Superior temporal gyrus (tissue), 1 donor: ENCODE results near the gene RABGEF1.
"Not testable (repeated sequence)": the region's sequence is repeated elsewhere in the genome, so short reads cannot be mapped to it uniquely, and the experiment has no call there.

ENCODE experiments used
- DNase-seq: peaks from one replicate; pipeline ENCODE4 v3.0.0-alpha.2; 2016; ENCODE audit errors: extremely low spot score

RABGEF1 gene

DNA sequence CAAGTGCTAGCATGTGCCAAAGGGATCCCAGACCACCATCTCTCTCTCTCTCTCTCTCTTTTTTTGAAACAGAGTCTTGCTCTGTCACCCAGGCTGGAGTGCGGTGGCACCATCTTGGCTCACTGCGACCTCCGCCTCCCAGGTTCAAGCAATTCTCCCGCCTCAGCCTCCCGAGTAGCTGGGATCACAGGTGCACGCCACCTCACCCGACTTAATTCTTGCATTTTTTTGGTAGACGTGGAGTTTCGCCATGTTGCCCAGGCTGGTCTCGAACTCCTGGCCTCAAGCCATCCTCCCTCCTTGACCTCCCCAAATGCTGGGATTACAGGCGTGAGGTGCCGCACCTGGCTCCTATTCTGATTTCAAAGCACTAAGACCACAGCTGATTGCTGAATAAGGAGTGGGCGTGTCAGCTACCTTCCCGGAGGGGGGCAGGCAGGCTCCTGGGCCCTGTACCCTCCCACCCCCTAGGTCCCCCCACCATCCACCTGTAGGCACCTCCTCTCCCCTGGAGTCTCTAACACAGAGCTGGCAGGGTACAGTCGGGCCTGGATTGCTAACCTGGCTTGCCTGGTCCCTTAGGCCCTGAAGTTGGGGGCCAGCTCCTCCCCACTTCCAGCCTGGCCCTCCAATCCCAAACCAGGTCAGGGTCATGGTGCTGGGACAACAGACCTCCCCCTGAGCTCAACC, 74.8 kb downstream of the RABGEF1 start:
- not testable (repeated sequence) for DNase-seq

DNA sequence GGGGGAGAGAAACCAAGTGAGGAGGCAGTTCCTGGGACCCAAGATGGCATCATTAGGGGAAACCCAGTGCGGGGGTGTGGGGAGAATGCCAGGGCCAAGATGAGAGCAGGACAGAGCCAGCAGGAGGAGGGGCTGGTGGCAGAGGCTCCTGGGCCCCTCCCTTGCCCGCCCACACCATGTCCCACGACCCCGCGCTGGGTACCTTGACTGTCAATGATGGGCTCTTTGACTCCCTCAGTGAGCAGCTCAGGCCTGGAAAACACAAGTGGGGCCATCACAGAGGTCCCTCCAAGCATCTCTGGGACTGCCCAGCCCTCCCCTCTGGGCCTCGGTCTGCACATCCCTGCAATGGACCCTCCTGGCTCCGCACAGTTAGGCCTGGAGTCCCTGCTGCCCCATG, 75.4 kb downstream of the RABGEF1 start:
- DNase-seq = no peak

DNA sequence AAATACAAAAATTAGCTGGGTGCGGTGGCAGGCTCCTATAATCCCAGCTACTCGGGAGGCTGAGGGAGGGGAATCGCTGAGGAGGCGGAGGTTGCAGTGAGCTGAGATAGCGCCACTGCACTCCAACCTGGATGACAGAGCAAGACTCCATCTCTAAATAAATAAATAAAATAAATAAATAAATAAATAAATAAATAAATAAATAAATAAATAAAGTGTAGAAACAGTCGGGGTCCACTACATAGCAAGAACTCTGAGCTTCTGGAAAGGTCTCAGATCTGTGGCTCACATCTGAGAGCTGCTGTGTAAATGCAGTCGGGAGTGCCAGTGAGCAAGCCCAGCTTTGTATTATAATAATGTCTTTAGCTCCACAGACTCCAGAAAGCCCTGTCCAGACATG, 76.1 kb downstream of the RABGEF1 start:
- not testable (repeated sequence) for DNase-seq

DNA sequence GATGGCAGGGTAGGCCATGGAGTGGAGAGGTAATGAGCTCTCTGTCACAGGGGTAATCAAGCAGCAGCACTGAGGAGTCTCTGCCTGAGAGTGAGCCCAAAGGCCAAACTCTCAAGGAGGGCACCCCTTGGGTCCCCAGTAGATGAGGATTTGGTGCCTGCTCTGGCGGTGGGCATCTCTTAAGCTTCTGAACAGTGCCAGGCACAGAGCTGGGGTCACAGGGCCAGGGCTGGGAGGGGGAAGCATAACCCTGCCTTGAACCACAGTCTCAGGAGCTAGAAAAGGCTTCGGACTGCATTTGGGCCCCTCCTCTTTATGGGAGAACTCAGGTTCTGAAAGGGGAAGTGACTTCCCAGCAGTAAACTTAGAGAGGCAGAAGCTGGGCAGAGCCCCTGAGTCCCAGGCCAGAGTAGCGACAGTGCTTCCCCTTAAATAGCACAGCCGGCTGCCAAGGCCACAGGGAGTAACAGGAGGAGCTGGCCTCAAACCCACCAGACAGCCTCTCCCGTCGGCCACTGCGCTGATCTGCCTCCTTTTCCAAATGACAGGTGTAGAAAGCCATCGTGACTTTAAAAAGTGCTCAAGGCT, 76.8 kb downstream of the RABGEF1 start:
- DNase-seq = not testable (repeated sequence)

DNA sequence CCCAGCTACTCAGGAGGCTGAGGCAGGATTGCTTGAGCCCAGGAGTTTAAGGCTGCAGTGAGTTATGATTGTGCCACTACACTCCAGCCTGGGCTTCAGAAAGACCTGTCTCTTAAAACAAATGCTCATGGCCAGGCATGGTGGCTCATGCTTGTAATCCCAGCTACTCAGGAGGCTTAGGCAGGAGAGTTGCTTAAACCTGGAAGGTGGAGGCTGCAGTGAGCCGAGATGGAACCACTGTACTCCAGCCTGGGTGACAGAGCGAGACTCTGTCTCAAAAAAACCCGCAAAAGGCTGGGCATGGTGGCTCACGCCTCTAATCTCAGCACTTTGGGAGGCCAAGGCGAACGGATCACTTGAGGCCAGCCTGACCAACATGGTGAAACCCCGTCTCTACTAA, 77.4 kb downstream of the RABGEF1 start:
- DNase-seq = not testable (repeated sequence)

DNA sequence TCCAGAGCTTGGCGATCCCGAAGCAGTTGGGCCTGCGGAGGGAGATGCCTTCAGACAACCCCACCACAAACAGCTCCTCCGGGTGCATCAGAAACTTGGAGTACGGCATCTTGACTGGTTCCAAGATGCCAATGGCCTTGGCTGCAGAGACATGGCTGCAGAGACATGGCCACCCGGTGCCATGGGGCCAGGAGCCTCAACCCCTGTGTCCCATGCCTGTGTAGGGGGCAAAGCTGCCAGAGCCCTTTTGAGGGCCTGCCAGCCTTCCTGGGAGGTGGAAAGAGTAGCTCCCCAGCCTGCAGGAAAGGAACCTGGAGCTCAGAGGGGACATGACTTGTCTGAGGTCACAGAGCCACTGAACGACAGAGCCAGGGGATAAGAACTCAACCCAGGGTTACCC, 83.5 kb downstream of the RABGEF1 start:
- DNase-seq = no peak

DNA sequence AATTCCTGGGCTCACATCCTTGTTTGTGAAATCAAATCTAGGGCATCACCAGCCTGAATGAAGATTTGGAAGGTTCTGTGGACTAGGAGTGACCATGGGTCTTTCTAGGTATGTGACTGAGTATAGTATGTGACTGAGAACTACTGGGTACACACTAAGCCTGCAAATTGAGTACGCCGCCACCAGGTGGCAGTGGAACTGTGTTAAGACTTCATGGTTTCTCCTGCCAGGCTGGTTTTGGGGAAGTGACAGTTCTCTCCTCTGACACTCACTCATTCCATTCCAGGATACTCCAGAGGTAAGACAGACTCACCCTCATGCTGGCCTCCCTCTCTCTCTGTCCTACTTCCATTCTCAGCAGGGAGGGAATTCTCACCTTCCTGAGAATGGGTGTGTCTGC, 85.0 kb downstream of the RABGEF1 start:
- DNase-seq = not testable (repeated sequence)

DNA sequence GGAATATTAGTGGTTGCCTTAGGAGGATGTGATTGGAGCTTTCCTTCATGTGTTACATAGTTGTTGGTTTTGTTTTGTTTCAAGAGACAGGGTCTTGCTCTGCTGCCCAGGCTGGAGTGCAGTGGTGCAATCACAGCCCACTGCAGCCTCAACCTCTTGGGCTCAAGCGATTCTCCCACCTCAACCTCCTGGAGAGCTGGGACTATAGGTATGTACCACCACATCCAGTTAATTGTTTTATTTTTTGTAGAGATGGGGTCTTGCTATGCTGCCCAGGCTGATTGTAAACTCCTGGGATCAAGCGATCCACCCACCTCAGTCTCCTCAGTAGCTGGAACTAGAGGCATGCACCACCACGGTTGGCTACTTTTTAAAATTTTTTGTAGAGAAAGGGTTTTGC, 86.1 kb downstream of the RABGEF1 start:
- no peak for DNase-seq

DNA sequence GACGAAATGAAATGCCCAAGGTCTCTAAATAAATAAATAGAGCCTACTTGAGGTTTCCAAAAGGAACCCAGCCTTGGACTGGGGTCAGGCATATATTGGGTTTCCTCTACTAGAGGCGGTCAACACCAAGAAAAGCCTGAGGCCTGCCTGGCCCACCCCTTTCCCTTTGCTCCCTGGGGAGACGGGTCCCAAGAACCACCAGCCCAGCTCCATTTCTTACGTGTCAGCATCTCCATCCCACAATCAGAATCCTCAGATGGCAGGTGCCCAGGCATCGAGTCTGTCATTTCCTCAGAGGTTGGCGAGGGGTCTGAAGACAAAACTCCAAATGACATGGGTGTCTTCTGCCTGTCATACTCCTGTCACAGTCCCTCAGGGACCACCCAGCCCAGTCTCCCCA, 90.4 kb downstream of the RABGEF1 start:
- DNase-seq = not testable (repeated sequence)

DNA sequence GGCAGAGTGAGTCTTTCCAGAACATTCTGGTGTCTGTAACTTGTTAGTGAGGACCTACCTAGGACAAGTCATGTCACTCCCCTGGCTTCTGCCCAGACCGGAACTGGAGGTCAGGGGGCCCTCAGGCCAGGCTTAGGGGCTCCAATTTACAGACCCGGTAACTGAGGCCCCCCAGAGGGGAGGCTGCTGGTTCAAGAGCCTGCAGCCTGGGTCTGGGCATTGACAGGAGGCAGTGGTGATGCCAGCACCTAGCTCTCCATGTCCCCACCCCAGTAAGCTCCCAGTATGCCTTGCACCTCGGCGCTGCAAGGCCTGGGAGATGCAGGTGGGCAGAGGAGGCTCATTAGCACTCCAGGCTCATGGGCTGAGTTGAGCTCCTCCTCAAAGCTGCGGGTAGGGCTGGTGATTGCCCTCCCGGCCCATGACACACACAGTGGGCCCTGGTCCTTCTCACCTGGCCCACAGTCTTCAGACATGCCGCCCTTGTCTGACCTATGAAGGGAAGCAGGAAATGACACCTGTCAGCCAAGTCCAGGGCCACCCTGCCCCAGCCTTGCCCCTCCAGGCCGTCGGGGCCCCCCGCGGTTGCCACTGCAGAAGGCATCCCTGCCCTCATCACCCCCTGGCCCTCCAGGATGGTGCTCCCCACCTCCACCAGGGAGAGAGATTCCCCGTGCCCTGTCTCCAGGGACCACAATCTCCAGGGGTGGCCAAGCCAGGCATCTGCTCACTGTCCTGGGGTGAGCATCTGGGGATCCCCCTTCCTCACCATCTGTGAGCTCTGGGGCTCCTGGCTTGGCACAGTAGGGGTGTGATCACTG, 92.2 kb downstream of the RABGEF1 start:
- no peak for DNase-seq

DNA sequence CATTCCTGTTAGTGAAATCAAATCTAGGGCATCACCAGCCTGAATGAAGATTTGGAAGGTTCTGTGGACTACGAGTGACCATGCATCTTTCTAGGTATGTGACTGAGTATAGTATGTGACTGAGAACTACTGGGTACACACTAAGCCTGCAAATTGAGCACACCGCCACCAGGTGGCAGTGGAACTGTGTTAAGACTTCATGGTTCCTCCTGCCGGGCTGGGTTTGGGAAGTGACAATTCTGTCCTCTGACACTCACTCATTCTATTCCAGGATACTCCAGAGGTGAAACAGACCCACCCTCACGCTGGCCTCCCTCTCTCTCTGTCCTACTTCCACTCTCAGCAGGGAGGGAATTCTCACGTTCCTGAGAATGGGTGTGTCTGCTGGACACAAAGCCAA, 96.5 kb downstream of the RABGEF1 start:
- DNase-seq = no peak

DNA sequence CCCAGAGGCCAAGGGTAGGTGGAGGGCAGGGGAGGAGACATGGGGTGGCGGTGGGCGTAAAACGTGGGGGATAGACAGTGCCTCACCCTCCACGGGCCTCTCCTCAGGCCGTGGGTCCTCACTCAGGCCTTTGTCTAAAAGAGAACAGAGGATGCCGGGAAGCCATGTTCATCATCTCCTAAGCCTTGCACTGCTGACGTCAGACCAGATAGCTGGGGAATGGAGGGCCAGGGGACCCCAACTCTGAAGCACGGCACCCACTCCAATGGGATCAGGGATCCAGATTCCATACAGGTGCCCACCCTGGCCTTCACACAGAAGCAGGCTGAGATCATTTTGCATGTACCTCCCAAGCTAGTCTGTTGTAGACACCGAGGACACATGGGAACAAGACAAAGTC, 97.1 kb downstream of the RABGEF1 start:
- no peak for DNase-seq

DNA sequence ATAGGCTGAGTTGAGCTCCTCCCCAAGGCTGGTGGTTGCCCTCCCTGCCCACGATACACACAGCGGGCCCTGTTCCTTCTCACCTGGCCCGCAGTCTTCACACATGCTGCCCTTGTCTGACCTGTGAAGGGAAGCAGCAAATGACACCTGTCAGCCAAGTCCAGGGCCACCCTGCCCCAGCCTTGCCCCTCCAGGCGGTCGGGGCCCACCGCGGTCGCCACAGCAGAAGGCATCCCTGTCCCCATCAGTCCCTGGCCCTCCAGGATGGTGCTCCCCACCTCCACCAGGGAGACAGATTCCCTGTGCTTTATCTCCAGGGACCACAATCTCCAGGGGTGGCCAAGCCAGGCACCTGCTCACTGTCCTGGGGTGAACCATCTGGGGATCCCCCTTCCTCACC, 99.3 kb downstream of the RABGEF1 start:
- no peak for DNase-seq

DNA sequence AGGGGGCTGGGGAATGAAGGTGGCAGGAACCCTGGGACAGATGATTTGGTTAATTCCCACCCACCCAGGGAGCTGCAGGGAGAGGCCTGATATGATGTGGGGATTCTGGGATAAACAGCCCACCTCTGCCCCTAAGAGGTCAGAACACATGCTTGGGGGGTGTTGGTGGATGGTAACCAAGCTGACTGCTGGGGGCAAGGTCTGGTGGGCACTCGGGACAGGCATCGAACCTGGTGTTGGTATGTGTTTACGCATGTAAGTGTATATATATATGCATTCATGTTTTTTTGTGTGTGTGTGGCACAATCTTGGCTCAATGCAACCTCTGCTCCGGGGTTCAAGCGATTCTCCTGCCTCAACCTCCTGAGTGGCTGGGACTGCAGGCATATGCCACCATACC, 99.8 kb downstream of the RABGEF1 start:
- DNase-seq = no peak

DNA sequence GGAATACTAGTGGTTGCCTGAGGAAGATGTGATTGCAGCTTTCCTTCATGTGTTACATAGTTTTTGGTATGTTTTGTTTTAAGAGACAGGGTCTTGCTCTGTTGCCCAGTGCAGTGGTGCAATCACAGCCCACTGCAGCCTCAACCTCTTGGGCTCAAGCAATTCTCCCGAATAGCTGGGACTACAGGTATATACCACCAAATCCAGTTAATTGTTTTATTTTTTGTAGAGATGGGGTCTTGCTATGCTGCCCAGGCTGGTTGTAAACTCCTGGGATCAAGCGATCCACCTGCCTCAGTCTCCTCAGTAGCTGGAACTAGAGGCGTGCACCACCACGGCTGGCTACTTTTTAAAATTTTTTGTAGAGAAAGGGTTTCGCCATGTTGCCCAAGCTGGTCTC, 101.4 kb downstream of the RABGEF1 start:
- no peak for DNase-seq

DNA sequence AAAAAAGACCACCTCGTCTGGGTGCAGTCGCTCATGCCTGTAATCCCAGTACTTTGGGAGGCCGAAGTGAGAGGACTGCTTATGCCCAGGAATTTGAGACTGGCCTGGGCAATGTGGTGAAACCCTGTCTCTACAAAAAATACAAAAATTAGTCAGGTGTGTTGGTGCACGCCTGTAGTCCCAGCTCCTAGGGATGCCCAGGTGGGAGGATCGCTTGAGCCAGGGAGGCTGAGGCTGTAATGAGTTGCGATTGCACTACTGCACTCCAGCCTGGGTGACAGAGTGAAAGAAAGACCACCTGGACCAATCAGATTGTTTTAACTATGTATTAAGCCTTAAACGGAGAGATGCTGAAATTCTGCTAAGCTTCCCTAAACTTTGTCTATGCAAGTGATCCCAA, 103.0 kb downstream of the RABGEF1 start:
- DNase-seq = not testable (repeated sequence)

DNA sequence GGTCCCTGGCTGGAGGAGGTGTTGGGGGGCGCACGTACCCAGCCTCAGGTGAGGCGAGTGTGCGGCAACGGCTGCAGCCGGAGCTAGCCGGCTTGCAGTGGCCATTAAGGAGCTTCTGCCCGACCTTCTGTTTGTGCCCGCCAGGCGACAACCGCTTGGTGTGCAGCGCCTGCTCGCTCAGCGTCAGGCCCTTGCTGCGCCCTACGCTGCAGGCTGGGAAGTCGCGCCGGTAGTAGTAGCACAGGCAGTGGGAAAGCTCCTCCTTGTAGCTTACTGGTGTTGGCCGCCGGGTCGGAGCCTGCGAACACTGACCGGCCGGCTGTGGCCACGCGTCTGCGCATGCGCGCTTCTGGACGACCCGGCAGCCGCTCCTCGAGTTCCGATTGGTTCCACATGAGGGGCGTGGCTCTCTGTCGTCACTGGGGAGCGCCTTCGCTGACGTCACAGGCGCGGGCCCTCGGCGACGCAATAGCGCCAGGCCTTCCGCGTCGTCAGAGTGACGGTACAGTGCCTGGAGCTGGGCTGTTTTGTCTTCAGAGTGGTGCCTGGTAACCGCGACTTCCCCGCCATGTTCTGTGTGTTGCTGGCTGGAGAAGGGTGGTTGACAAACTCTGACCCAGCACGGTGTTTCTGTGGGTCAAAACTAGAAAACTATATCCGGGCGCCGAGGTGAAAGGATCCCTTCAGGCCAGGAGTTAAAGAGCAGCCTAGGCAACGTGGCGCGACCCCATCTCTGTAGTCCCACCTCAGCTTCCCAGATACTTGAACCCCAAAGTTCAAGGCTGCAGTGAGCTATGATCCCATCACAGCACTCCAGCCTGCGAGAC, 104.2 kb downstream of the RABGEF1 start:
- DNase-seq = peak; percentile 97

DNA sequence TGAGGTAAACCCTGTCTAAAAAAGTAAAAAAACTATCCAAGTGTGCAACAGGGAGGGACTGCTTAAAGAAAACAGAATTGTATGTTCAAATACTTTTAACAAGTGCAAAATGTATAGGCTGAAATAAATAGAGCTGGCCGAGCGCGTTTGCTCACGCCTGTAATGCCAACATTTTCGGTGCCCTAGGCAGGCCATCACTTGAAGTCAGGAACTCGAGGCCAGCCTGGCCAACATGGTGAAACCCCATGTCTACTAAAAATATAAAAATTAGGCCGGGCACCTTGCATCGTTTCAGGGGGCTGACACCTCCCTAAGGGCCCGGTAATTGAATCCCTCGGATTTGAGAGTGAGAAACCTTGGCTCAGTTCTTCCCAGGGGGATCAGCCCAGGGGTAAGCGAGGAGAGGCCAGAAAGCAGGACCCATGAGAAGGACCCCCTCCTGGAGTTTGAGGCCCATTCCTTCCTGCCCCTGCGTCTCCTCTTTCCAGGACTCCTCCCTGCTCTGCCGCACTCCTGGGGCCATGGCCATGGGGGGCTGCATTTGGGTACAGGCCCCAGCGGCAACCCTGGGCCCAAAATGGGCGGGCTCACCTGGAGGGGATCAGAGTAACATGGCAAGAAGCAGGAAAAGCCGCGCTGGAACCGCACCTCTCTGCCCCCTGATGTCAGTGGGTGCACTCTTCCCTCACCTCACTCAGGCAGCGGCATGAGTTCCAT, 105.0 kb downstream of the RABGEF1 start:
- no peak for DNase-seq

DNA sequence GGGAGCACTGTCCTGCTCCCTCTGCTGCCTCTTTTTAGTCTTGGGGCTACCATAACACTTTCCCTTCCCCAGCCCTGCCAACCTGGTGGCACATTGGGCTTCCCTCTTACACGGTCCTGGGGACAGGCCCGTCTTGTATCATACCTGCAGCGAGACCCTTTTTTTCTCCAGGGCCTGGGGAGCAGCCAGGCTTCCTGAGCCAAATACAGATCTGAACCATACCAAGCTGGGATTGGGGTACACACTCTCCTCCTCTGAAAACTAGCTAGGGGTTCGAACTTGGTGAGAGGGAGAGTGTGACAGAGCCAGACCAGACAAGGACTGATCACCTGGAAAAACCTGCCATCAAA, 105.5 kb downstream of the RABGEF1 start:
- not testable (repeated sequence) for DNase-seq

DNA sequence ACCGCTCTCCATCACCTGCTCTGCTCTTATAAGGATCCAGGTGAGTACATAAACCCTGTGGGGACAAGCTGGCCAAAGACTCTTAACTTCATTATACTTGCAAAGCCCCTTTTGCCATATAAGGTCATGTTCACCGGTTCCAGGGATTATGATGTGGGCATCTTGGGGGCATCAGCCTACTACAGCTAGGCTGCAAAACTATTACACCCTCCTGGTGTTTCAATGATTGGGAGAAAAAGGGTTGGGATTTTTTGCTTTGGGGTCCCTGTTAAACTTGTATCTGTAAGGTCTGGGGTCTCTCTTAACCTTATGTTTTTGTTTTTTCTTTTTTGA, 107.0 kb downstream of the RABGEF1 start:
- not testable (repeated sequence) for DNase-seq
